GM12878 (cell line): Measurements from ENCODE around the gene CDKN2A. TPM values are rescaled to one million over a fixed set of nuclear protein-coding genes. Genes with fewer than 3 reads are reported as not detected.

Experiments used
- ATF7 ChIP-seq: fragments of 450-650 bp; IDR thresholded peaks from 2 replicates; pipeline ENCODE4 v1.6.1; 2016; ENCODE audit warnings: low read depth, mild to moderate bottlenecking
- BMI1 ChIP-seq: fragments of 450-650 bp; IDR thresholded peaks from 2 replicates; pipeline ENCODE4 v1.6.1; 2016; ENCODE audit warnings: mild to moderate bottlenecking, moderate library complexity, borderline replicate concordance
- CREM ChIP-seq: IDR thresholded peaks from 2 replicates; pipeline ENCODE4 v1.6.1; 2014; ENCODE audit warnings: antibody characterized with exemption, low read depth
- FOXK2 ChIP-seq: fragments of 450-650 bp; IDR thresholded peaks from 2 replicates; pipeline ENCODE4 v1.6.1; 2017; ENCODE audit warnings: mild to moderate bottlenecking, moderate library complexity
- GABPA ChIP-seq: IDR thresholded peaks from 2 replicates; pipeline ENCODE4 v1.6.1; 2014; ENCODE audit warnings: antibody characterized with exemption, low read depth, mild to moderate bottlenecking, inconsistent platforms
- IKZF1 ChIP-seq: fragments of 450-650 bp; conservative IDR thresholded peaks from 2 replicates; pipeline ENCODE4 v1.6.1; 2017; ENCODE audit warnings: antibody characterized with exemption, mild to moderate bottlenecking
- MXI1 ChIP-seq: fragments of 150-350 bp; IDR thresholded peaks from 2 replicates; pipeline ENCODE4 v1.6.1; 2011; ENCODE audit warnings: low read depth, mild to moderate bottlenecking, inconsistent platforms, low read length, improper control_type of control experiment
- PAX5 ChIP-seq: IDR thresholded peaks from 2 replicates; pipeline ENCODE4 v1.6.1; 2011; ENCODE audit warnings: low read depth, low read length, borderline replicate concordance
- POU2F2 ChIP-seq: IDR thresholded peaks from 3 replicates; pipeline ENCODE4 v1.6.1; 2011; ENCODE audit warnings: low read depth, mild to moderate bottlenecking, low read length, borderline replicate concordance
- SMARCA5 ChIP-seq: fragments of 450-650 bp; IDR thresholded peaks from 2 replicates; pipeline ENCODE4 v1.6.1; 2017; ENCODE audit warnings: mild to moderate bottlenecking
- SREBF2 ChIP-seq: IDR thresholded peaks from 2 replicates; pipeline ENCODE4 v1.6.1; 2012; ENCODE audit warnings: mild to moderate bottlenecking, low read length
- STAT1 ChIP-seq: fragments of 450-650 bp; conservative IDR thresholded peaks from 2 replicates; pipeline ENCODE4 v1.6.1; 2014; ENCODE audit warnings: antibody characterized with exemption, mild to moderate bottlenecking
- SUZ12 ChIP-seq: fragments of 200-600 bp; sonication (generic); IDR thresholded peaks from one replicate; pipeline ENCODE4 v1.6.1; 2018; ENCODE audit warnings: antibody characterized with exemption, mild to moderate bottlenecking; ENCODE audit not compliant: unreplicated experiment
- ZNF24 ChIP-seq: fragments of 450-650 bp; IDR thresholded peaks from 2 replicates; pipeline ENCODE4 v1.6.1; 2017; ENCODE audit warnings: antibody characterized with exemption, mild to moderate bottlenecking
- ZNF622 ChIP-seq: fragments of 450-650 bp; IDR thresholded peaks from 2 replicates; pipeline ENCODE4 v1.6.1; 2017; ENCODE audit warnings: mild to moderate bottlenecking, inconsistent platforms
- polyA plus RNA-seq, 11 experiments: library from polyadenylated mRNA; depleted of rRNA in 4 of 11; unstranded in 6 of 11; stranded (reverse) in 5 of 11; fragments of >200 nt; fragmentation: Nextera tagmentation in 4 of 11; fragmentation: Illumina TruSeq in 1 of 11; extraction: Ambion mirVana in 4 of 11; extraction: Trizol in 1 of 11; gene quantifications; 1 replicate in 1 of 11; 2 replicates in 10 of 11; pipeline versions ENCODE4 v1.2.1 to v1.2.3, GENCODE V29; 2011 to 2016; ENCODE audit warnings: inconsistent platforms in 2 of 11, missing spikeins in 2 of 11, low read depth in 1 of 11
- total RNA-seq, 4 experiments: library from RNA; depleted of rRNA in 3 of 4; stranded (reverse); fragments of >200 nt in 3 of 4; fragmentation: Illumina TruSeq in 1 of 4; extraction: Trizol in 1 of 4; gene quantifications; 2 replicates each; pipeline versions ENCODE4 v1.2.1 to v1.2.3, GENCODE V29; 2013 to 2021
- TF ChIP-seq, protein P1 (sequence below): fragments of 450-650 bp; IDR thresholded peaks from 2 replicates; pipeline ENCODE4 v1.6.1; 2016; ENCODE audit warnings: mild to moderate bottlenecking
- TF ChIP-seq, protein P2 (sequence below): fragments of 450-650 bp; IDR thresholded peaks from 2 replicates; pipeline ENCODE4 v1.6.1; 2017; ENCODE audit warnings: mild to moderate bottlenecking, moderate library complexity
- TF ChIP-seq, protein P3 (sequence below), 3 experiments: IDR thresholded peaks in 2 of 3; conservative IDR thresholded peaks in 1 of 3; 2 replicates each; pipeline ENCODE4 v1.5.1; 2011; ENCODE audit warnings: low read depth in 3 of 3, low read length in 3 of 3, mild to moderate bottlenecking in 3 of 3, control low read depth in 2 of 3, moderate library complexity in 2 of 3, inconsistent platforms in 1 of 3, mixed read lengths in 1 of 3; ENCODE audit not compliant: control insufficient read depth in 2 of 3, insufficient read depth in 1 of 3; ENCODE audit errors: extremely low read depth in 1 of 3
- TF ChIP-seq, protein P4 (sequence below): fragments of 450-650 bp; conservative IDR thresholded peaks from 2 replicates; pipeline ENCODE4 v1.6.1; 2017; ENCODE audit warnings: mild to moderate bottlenecking, moderate library complexity

CDKN2A gene
- total and polyA plus RNA-seq, 10 of the 15 experiments (the other 5 are each of a cell fraction or from before 2014, with no cell fraction given) = 0.84 to 41.2 (median 18.4) TPM

DNA sequence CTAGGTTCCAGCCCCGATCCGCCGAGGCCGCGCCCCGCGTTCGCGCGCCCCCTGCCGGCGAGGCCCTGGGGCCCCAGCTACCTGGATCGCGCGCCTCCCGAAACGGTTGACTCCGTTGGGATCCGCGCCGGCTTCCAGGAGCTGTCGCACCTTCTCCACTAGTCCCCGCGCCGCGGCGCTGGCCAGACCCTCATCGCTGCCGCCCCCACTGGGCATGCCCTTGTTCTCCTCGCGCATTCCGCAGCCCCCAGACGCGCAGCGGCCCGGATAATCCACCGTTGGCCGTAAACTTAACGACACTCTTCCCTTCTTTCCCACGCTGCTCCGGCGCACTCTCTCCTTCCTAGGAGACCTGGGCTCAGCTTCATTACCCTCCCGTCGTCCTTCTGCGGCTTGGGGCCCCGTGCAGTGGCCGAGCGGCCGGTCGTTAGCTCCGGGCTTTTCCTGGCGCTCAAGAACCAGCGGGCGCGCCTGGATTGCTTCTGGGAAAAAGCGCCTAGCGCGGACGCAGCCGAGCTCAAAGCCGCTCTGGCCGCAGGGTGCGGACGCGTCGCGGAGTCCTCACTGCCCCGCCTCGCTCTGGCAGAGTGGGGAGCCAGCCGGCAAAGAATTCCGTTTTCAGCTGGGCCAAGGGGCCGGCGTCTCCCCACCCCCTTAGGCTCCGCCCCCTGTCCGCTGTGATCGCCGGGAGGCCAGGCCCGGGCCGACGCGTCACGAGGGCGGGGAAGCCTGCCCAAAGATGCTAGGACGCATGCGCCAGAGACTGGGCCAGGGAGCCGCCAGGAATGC is 14.7 kb upstream of the CDKN2A start, which contains the start of gene CDKN2B (continued):
- TF ChIP-seq, protein P1, sequence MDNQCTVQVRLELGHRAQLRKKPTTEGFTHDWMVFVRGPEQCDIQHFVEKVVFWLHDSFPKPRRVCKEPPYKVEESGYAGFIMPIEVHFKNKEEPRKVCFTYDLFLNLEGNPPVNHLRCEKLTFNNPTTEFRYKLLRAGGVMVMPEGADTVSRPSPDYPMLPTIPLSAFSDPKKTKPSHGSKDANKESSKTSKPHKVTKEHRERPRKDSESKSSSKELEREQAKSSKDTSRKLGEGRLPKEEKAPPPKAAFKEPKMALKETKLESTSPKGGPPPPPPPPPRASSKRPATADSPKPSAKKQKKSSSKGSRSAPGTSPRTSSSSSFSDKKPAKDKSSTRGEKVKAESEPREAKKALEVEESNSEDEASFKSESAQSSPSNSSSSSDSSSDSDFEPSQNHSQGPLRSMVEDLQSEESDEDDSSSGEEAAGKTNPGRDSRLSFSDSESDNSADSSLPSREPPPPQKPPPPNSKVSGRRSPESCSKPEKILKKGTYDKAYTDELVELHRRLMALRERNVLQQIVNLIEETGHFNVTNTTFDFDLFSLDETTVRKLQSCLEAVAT = 0 out of 2 replicates have a peak, but pooled peaks have one; percentile 14
- TF ChIP-seq CREM (peak; percentile 16; the same call in 1 of the 2 replicates), SMARCA5 (0 out of 2 replicates have a peak, but pooled peaks have one; percentile 54), GABPA (no peak), IKZF1 (peak; percentile 81), BMI1 (no peak), FOXK2 (no peak), SUZ12 (no peak), SREBF2 (no peak), ZNF622 (no peak), ZNF24 (no peak), ATF7 (no peak), PAX5 (no peak), MXI1 (no peak), STAT1 (0 out of 2 replicates have a peak, but pooled peaks have one; percentile 61), POU2F2 (peak; percentile 21; the same call in 1 of the 3 replicates)
- TF ChIP-seq, protein P2, sequence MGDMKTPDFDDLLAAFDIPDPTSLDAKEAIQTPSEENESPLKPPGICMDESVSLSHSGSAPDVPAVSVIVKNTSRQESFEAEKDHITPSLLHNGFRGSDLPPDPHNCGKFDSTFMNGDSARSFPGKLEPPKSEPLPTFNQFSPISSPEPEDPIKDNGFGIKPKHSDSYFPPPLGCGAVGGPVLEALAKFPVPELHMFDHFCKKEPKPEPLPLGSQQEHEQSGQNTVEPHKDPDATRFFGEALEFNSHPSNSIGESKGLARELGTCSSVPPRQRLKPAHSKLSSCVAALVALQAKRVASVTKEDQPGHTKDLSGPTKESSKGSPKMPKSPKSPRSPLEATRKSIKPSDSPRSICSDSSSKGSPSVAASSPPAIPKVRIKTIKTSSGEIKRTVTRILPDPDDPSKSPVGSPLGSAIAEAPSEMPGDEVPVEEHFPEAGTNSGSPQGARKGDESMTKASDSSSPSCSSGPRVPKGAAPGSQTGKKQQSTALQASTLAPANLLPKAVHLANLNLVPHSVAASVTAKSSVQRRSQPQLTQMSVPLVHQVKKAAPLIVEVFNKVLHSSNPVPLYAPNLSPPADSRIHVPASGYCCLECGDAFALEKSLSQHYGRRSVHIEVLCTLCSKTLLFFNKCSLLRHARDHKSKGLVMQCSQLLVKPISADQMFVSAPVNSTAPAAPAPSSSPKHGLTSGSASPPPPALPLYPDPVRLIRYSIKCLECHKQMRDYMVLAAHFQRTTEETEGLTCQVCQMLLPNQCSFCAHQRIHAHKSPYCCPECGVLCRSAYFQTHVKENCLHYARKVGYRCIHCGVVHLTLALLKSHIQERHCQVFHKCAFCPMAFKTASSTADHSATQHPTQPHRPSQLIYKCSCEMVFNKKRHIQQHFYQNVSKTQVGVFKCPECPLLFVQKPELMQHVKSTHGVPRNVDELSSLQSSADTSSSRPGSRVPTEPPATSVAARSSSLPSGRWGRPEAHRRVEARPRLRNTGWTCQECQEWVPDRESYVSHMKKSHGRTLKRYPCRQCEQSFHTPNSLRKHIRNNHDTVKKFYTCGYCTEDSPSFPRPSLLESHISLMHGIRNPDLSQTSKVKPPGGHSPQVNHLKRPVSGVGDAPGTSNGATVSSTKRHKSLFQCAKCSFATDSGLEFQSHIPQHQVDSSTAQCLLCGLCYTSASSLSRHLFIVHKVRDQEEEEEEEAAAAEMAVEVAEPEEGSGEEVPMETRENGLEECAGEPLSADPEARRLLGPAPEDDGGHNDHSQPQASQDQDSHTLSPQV = no peak
- TF ChIP-seq, protein P3, sequence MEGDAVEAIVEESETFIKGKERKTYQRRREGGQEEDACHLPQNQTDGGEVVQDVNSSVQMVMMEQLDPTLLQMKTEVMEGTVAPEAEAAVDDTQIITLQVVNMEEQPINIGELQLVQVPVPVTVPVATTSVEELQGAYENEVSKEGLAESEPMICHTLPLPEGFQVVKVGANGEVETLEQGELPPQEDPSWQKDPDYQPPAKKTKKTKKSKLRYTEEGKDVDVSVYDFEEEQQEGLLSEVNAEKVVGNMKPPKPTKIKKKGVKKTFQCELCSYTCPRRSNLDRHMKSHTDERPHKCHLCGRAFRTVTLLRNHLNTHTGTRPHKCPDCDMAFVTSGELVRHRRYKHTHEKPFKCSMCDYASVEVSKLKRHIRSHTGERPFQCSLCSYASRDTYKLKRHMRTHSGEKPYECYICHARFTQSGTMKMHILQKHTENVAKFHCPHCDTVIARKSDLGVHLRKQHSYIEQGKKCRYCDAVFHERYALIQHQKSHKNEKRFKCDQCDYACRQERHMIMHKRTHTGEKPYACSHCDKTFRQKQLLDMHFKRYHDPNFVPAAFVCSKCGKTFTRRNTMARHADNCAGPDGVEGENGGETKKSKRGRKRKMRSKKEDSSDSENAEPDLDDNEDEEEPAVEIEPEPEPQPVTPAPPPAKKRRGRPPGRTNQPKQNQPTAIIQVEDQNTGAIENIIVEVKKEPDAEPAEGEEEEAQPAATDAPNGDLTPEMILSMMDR (IDR thresholded peaks at IDR 0.05 in 2 of 3, conservative IDR thresholded peaks at IDR 0.05 in 1 of 3; ENCODE audit: control insufficient read depth in 2 of 3, extremely low read depth in 1 of 3, insufficient read depth in 1 of 3, low read depth in 3 of 3, low read length in 3 of 3) = peak; percentile 87 to 88 (median 87)
- TF ChIP-seq, protein P4, sequence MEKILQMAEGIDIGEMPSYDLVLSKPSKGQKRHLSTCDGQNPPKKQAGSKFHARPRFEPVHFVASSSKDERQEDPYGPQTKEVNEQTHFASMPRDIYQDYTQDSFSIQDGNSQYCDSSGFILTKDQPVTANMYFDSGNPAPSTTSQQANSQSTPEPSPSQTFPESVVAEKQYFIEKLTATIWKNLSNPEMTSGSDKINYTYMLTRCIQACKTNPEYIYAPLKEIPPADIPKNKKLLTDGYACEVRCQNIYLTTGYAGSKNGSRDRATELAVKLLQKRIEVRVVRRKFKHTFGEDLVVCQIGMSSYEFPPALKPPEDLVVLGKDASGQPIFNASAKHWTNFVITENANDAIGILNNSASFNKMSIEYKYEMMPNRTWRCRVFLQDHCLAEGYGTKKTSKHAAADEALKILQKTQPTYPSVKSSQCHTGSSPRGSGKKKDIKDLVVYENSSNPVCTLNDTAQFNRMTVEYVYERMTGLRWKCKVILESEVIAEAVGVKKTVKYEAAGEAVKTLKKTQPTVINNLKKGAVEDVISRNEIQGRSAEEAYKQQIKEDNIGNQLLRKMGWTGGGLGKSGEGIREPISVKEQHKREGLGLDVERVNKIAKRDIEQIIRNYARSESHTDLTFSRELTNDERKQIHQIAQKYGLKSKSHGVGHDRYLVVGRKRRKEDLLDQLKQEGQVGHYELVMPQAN = peak; percentile 41
